ENCODE data around the gene EGR2. TPM values are rescaled to one million over a fixed set of nuclear protein-coding genes. Genes with fewer than 3 reads are reported as not detected.
"Not testable (repeated sequence)": the region's sequence is repeated elsewhere in the genome, so short reads cannot be mapped to it uniquely, and the experiment has no call there.

The EGR2 gene
- total and polyA plus RNA-seq, 4 donors = 0.82 to 15.5 (median 5.4) TPM

DNA sequence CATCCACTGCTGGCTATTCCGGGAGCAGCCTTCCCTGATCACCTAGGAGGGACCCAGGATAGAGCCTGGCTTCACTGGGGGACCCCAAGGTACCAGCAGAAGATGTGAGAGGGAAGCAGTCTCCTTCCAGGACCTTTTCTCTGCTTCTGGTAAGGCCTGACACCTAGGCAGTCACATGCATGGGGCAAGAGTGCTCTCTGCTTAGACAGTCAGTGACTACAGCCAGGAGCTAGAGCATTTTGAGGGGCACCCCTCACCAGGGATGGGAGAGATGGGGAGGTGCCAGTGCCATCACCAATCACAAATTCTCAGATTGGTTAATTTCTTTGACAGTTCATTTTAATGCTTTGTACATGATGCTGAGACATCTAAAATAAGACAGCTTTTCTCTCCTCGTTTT, 25.6 kb downstream of the EGR2 start:
- no peaks in the 10 kb centered on the region for H3K36me3 ChIP-seq (ENCODE audit: control insufficient read depth in 4 of 4, insufficient read depth in 4 of 4, low read length in 4 of 4)
- WGBS, 2 donors = 84 to 86% methylated on average over 2 of the region's 2 CpGs
- no peaks in the 10 kb centered on the region for H3K9me3 ChIP-seq (ENCODE audit: control insufficient read depth in 4 of 4, insufficient read depth in 3 of 4, low read length in 3 of 4)
- H3K27ac ChIP-seq (ENCODE audit: low read depth in 1 of 2, low read length in 1 of 2) = no peak overlapping the region
- H3K4me1 ChIP-seq (ENCODE audit: control insufficient read depth in 5 of 5, insufficient read depth in 5 of 5, low read length in 5 of 5) = peaks cover 0 to 20% (median 1%) of the 10 kb centered on the region in 5 donors
- no peak for DNase-seq
- TF ChIP-seq, protein P1, sequence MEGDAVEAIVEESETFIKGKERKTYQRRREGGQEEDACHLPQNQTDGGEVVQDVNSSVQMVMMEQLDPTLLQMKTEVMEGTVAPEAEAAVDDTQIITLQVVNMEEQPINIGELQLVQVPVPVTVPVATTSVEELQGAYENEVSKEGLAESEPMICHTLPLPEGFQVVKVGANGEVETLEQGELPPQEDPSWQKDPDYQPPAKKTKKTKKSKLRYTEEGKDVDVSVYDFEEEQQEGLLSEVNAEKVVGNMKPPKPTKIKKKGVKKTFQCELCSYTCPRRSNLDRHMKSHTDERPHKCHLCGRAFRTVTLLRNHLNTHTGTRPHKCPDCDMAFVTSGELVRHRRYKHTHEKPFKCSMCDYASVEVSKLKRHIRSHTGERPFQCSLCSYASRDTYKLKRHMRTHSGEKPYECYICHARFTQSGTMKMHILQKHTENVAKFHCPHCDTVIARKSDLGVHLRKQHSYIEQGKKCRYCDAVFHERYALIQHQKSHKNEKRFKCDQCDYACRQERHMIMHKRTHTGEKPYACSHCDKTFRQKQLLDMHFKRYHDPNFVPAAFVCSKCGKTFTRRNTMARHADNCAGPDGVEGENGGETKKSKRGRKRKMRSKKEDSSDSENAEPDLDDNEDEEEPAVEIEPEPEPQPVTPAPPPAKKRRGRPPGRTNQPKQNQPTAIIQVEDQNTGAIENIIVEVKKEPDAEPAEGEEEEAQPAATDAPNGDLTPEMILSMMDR (IDR thresholded peaks at IDR 0.05; ENCODE audit: control extremely low read depth, extremely low read depth) = no peak
- no peak overlapping the region for H3K9ac ChIP-seq (ENCODE audit: insufficient read depth in 1 of 2, low read length in 2 of 2)
- H3K4me3 ChIP-seq = no peak overlapping the region
- no peaks in the 10 kb centered on the region for H3K27me3 ChIP-seq (ENCODE audit: control insufficient read depth in 3 of 3, insufficient read depth in 3 of 3, low read length in 2 of 3)
- ATAC-seq (ENCODE audit: insufficient read depth, low FRiP score) = no peak

DNA sequence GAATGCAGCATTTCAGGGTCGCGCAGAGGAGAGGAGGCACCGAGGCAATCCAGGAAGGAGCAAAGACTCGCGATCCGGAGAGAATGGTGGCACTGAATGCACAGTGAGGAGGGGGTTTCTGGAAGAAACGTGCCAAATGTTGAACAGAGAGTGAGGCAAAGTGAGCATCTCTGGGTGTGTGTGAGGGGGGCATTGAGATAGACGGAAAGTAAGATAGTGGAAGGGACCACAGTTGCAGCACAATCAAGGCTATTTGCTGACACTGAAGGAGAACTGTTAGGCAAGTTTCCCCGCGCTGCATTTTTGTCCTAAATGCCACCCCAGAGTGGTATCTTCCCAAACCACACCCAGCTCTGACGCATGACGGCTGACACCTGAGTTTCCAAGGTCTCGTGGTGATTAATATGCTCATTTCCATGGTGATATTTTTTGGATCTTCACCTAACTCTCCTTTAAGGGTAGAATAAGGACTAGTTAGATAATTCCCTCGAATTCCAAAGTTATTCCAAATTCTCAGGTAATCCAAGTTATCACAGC, 26.1 kb downstream of the EGR2 start:
- Histone ChIP-seq H3K9ac (ENCODE audit: insufficient read depth in 1 of 2, low read length in 2 of 2) (no peak overlapping the region), H3K9me3 (ENCODE audit: control insufficient read depth in 4 of 4, insufficient read depth in 3 of 4, low read length in 3 of 4) (no peaks in the 10 kb centered on the region), H3K27me3 (ENCODE audit: control insufficient read depth in 3 of 3, insufficient read depth in 3 of 3, low read length in 2 of 3) (no peaks in the 10 kb centered on the region), H3K4me1 (ENCODE audit: control insufficient read depth in 5 of 5, insufficient read depth in 5 of 5, low read length in 5 of 5) (peaks cover 0 to 15% (median 0%) of the 10 kb centered on the region in 5 donors), H3K4me3 (no peak overlapping the region), H3K36me3 (ENCODE audit: control insufficient read depth in 4 of 4, insufficient read depth in 4 of 4, low read length in 4 of 4) (no peaks in the 10 kb centered on the region), H3K27ac (ENCODE audit: low read depth in 1 of 2, low read length in 1 of 2) (no peak overlapping the region)
- DNase-seq (no peak), ATAC-seq (ENCODE audit: insufficient read depth, low FRiP score) (no peak)
- WGBS, 2 donors = 81 to 88% methylated on average over 14 of the region's 14 CpGs
- TF ChIP-seq, protein P1 (IDR thresholded peaks at IDR 0.05; ENCODE audit: control extremely low read depth, extremely low read depth) = no peak

DNA sequence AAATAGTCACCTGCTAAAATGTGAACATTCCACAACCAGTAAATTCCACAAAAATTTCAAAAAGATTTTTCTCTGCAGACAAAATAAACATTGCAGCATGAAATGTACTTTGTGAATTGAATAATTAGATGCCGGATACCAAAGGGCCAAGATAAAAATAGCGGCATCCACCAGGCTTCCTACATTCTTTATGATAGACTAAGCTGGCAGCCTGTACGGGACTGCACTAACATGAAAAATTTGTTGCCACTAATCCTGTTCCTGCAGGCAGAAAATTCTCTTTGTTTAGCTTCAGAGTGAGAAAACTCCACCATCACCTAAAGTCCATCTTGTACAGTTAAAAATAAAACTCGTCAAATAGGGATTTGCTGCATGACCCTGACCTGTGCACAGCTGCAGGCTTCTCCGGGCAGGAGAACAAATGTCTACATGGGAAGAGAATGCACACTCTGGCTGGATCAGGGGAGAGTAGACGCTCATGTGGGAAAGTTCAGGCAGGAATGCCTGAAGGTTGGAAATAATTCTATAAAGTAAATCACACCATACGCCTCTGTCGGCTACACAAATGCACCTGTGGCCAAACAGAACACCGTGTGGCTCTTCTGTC, 27.2 kb downstream of the EGR2 start:
- H3K4me1 ChIP-seq (ENCODE audit: control insufficient read depth in 5 of 5, insufficient read depth in 5 of 5, low read length in 5 of 5) = peaks cover 0 to 5% (median 0%) of the 10 kb centered on the region in 5 donors
- DNase-seq = no peak
- no peaks in the 10 kb centered on the region for H3K9me3 ChIP-seq (ENCODE audit: control insufficient read depth in 4 of 4, insufficient read depth in 3 of 4, low read length in 3 of 4)
- TF ChIP-seq, protein P1 (IDR thresholded peaks at IDR 0.05; ENCODE audit: control extremely low read depth, extremely low read depth) = no peak
- no peaks in the 10 kb centered on the region for H3K36me3 ChIP-seq (ENCODE audit: control insufficient read depth in 4 of 4, insufficient read depth in 4 of 4, low read length in 4 of 4)
- no peak overlapping the region for H3K9ac ChIP-seq (ENCODE audit: insufficient read depth in 1 of 2, low read length in 2 of 2)
- H3K27ac ChIP-seq (ENCODE audit: low read depth in 1 of 2, low read length in 1 of 2) = no peak overlapping the region
- H3K27me3 ChIP-seq (ENCODE audit: control insufficient read depth in 3 of 3, insufficient read depth in 3 of 3, low read length in 2 of 3) = no peaks in the 10 kb centered on the region
- whole genome bisulfite sequencing, 2 donors = 62 to 69% methylated on average over 9 of the region's 9 CpGs
- no peak overlapping the region for H3K4me3 ChIP-seq
- ATAC-seq (ENCODE audit: insufficient read depth, low FRiP score) = no peak

DNA sequence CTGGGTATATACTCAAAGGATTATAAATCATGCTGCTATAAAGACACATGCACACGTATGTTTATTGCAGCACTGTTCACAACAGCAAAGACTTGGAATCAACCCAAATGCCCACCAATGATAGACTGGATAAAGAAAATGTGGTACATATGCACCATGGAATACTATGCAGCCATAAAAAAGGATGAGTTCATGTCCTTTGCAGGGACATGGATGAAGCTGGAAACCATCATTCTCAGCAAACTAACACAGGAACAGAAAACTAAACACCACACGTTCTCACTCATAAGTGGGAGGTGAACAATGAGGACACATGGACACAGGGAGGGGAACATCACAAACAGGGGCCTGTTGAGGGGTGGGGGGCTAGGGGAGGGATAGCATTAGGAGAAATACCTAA, 27.9 kb downstream of the EGR2 start:
- H3K36me3 ChIP-seq (ENCODE audit: control insufficient read depth in 4 of 4, insufficient read depth in 4 of 4, low read length in 4 of 4); DNase-seq; H3K9me3 ChIP-seq (ENCODE audit: control insufficient read depth in 4 of 4, insufficient read depth in 3 of 4, low read length in 3 of 4); ATAC-seq (ENCODE audit: insufficient read depth, low FRiP score); H3K4me3 ChIP-seq; H3K4me1 ChIP-seq (ENCODE audit: control insufficient read depth in 5 of 5, insufficient read depth in 5 of 5, low read length in 5 of 5); H3K27ac ChIP-seq (ENCODE audit: low read depth in 1 of 2, low read length in 1 of 2); H3K9ac ChIP-seq (ENCODE audit: insufficient read depth in 1 of 2, low read length in 2 of 2); H3K27me3 ChIP-seq (ENCODE audit: control insufficient read depth in 3 of 3, insufficient read depth in 3 of 3, low read length in 2 of 3): not testable (repeated sequence)
- WGBS, 2 donors = 80 to 84% methylated on average over 2 of the region's 2 CpGs

DNA sequence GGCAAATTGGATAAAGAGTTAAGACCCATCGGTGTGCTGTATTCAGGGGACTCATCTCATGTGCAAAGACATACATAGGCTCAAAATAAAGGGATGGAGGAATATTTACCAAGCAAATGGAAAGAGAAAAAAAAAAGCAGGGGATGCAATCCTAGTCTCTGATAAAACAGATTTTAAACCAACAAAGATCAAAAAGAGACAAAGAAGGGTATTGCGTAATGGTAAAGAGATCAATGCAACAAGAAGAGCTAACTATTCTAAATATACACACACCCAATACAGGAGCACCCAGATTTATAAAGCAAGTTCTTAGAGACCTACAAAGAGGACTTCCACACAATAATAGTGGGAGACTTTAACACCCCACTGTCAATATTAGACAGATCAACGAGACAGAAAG, 31.6 kb downstream of the EGR2 start:
- not testable (repeated sequence) for H3K27me3 ChIP-seq (ENCODE audit: control insufficient read depth in 3 of 3, insufficient read depth in 3 of 3, low read length in 2 of 3); ATAC-seq (ENCODE audit: insufficient read depth, low FRiP score)
- 95 to 97% methylated on average over 3 of the region's 3 CpGs for WGBS, 2 donors

More for the DNA sequence above, 31.6 kb downstream of the EGR2 start:
- H3K27ac ChIP-seq (ENCODE audit: low read depth in 1 of 2, low read length in 1 of 2); H3K9me3 ChIP-seq (ENCODE audit: control insufficient read depth in 4 of 4, insufficient read depth in 3 of 4, low read length in 3 of 4); H3K9ac ChIP-seq (ENCODE audit: insufficient read depth in 1 of 2, low read length in 2 of 2); DNase-seq; H3K4me1 ChIP-seq (ENCODE audit: control insufficient read depth in 5 of 5, insufficient read depth in 5 of 5, low read length in 5 of 5); H3K36me3 ChIP-seq (ENCODE audit: control insufficient read depth in 4 of 4, insufficient read depth in 4 of 4, low read length in 4 of 4); H3K4me3 ChIP-seq: not testable (repeated sequence)

Data from lung (tissue), 12 donors.